HepG2 (cell line): ENCODE data around the gene SUPT6H. TPM values are rescaled to one million over a fixed set of nuclear protein-coding genes. Genes with fewer than 3 reads are reported as not detected.
A peak's percentile ranks its signal among the peaks of the same experiment; 100 is the strongest.

Experiments
- AKAP8 ChIP-seq: sonication (generic); formaldehyde crosslinking; IDR thresholded peaks from 2 replicates; pipeline ENCODE4 v1.5.1; 2020; ENCODE audit warnings: mild to moderate bottlenecking, missing genetic modification reagents
- CENPT ChIP-seq: sonication (generic); formaldehyde crosslinking; IDR thresholded peaks from 2 replicates; pipeline ENCODE4 v1.8.0; 2022; ENCODE audit warnings: low read depth, mild to moderate bottlenecking, moderate library complexity, missing genetic modification reagents
- FOXP1 ChIP-seq, 2 experiments: fragments of 450-650 bp in 1 of 2; IDR thresholded peaks; 2 replicates each; pipeline ENCODE4 v1.6.1; 2017 to 2018; ENCODE audit warnings: antibody characterized with exemption in 1 of 2
- KAT8 ChIP-seq: IDR thresholded peaks from 2 replicates; pipeline ENCODE4 v1.6.1; 2016; ENCODE audit warnings: missing genetic modification reagents, missing compliant biosample characterization
- KDM4B ChIP-seq: sonication (generic); formaldehyde crosslinking; IDR thresholded peaks from 2 replicates; pipeline ENCODE4 v1.4.0; 2020; ENCODE audit warnings: missing genetic modification reagents
- KDM5B ChIP-seq: sonication (generic); formaldehyde crosslinking; IDR thresholded peaks from 2 replicates; pipeline ENCODE4 v1.4.0; 2020; ENCODE audit warnings: missing genetic modification reagents, mild to moderate bottlenecking, borderline replicate concordance
- MZF1 ChIP-seq: sonication (generic); formaldehyde crosslinking; IDR thresholded peaks from 2 replicates; pipeline ENCODE4 v1.8.1; 2023; ENCODE audit warnings: mild to moderate bottlenecking, missing genetic modification reagents, borderline replicate concordance
- NR0B2 ChIP-seq: sonication (generic); formaldehyde crosslinking; IDR thresholded peaks from 2 replicates; pipeline ENCODE4 v1.4.0; 2020; ENCODE audit warnings: mild to moderate bottlenecking, missing genetic modification reagents
- PHF5A ChIP-seq: IDR thresholded peaks from one replicate; pipeline ENCODE4 v1.6.1; 2018; ENCODE audit warnings: low read depth, missing genetic modification reagents; ENCODE audit not compliant: unreplicated experiment
- REST ChIP-seq, 2 experiments: IDR thresholded peaks; 2 replicates each; pipeline ENCODE4 v1.6.1; 2011 to 2012; ENCODE audit warnings: low read length in 2 of 2, borderline replicate concordance in 1 of 2, low read depth in 1 of 2, mild to moderate bottlenecking in 1 of 2, moderate library complexity in 1 of 2
- SALL1 ChIP-seq: sonication (generic); formaldehyde crosslinking; IDR thresholded peaks from 2 replicates; pipeline ENCODE4 v1.8.0; 2022; ENCODE audit warnings: mild to moderate bottlenecking, missing genetic modification reagents
- TCF7L2 ChIP-seq: IDR thresholded peaks from 2 replicates; pipeline ENCODE4 v1.6.1; 2011; ENCODE audit warnings: mild to moderate bottlenecking, low read depth, low read length, moderate library complexity
- ZNF230 ChIP-seq: sonication (generic); formaldehyde crosslinking; IDR thresholded peaks from 2 replicates; pipeline ENCODE4 v1.4.0; 2020; ENCODE audit warnings: mild to moderate bottlenecking, missing genetic modification reagents
- ZNF274 ChIP-seq: sonication (generic); formaldehyde crosslinking; IDR thresholded peaks from 2 replicates; pipeline ENCODE4 v1.5.1; 2020; ENCODE audit warnings: mild to moderate bottlenecking, missing genetic modification reagents
- ZNF430 ChIP-seq: sonication (generic); formaldehyde crosslinking; IDR thresholded peaks from 2 replicates; pipeline ENCODE4 v1.9.0; 2021; ENCODE audit warnings: mild to moderate bottlenecking, missing genetic modification reagents
- ZNF484 ChIP-seq: sonication (generic); formaldehyde crosslinking; IDR thresholded peaks from 2 replicates; pipeline ENCODE4 v1.5.1; 2020; ENCODE audit warnings: mild to moderate bottlenecking, low read depth, missing genetic modification reagents, borderline replicate concordance
- ZNF552 ChIP-seq: sonication (generic); formaldehyde crosslinking; IDR thresholded peaks from 2 replicates; pipeline ENCODE4 v1.9.0; 2022; ENCODE audit warnings: missing genetic modification reagents, mild to moderate bottlenecking, borderline replicate concordance
- ZNF747 ChIP-seq: sonication (generic); formaldehyde crosslinking; IDR thresholded peaks from 2 replicates; pipeline ENCODE4 v1.8.1; 2023; ENCODE audit warnings: missing genetic modification reagents, mild to moderate bottlenecking, borderline replicate concordance
- ZSCAN21 ChIP-seq: sonication (generic); formaldehyde crosslinking; IDR thresholded peaks from 2 replicates; pipeline ENCODE4 v1.8.0; 2022; ENCODE audit warnings: mild to moderate bottlenecking, missing genetic modification reagents, moderate library complexity, borderline replicate concordance
- polyA plus RNA-seq, 8 experiments: library from polyadenylated mRNA; depleted of rRNA in 3 of 8; stranded (reverse) in 7 of 8; unstranded in 1 of 8; fragments of >200 nt; fragmentation: Illumina TruSeq in 4 of 8; extraction: Trizol in 4 of 8; gene quantifications; 2 replicates each; pipeline versions ENCODE4 v1.2.1 to v1.2.3, GENCODE V29; 2011 to 2016; ENCODE audit warnings: low read depth in 4 of 8, missing spikeins in 1 of 8, mixed read lengths in 1 of 8; ENCODE audit not compliant: insufficient read depth in 1 of 8
- total RNA-seq, 5 experiments: library from RNA; depleted of rRNA; stranded (reverse); fragments of >200 nt; fragmentation: Illumina TruSeq; extraction: Trizol; gene quantifications; 2 replicates each; pipeline ENCODE4 v1.2.3, GENCODE V29; 2016; ENCODE audit warnings: low read depth in 1 of 5
- TF ChIP-seq, protein P1 (sequence below): sonication (generic); formaldehyde crosslinking; IDR thresholded peaks from 2 replicates; pipeline ENCODE4 v1.4.0; 2020; ENCODE audit warnings: missing genetic modification reagents

The SUPT6H gene
- total and polyA plus RNA-seq, 2 of the 13 experiments (the other 11 are each of a cell fraction or from before 2014, with no cell fraction given) = 32.7 to 39.9 TPM

DNA sequence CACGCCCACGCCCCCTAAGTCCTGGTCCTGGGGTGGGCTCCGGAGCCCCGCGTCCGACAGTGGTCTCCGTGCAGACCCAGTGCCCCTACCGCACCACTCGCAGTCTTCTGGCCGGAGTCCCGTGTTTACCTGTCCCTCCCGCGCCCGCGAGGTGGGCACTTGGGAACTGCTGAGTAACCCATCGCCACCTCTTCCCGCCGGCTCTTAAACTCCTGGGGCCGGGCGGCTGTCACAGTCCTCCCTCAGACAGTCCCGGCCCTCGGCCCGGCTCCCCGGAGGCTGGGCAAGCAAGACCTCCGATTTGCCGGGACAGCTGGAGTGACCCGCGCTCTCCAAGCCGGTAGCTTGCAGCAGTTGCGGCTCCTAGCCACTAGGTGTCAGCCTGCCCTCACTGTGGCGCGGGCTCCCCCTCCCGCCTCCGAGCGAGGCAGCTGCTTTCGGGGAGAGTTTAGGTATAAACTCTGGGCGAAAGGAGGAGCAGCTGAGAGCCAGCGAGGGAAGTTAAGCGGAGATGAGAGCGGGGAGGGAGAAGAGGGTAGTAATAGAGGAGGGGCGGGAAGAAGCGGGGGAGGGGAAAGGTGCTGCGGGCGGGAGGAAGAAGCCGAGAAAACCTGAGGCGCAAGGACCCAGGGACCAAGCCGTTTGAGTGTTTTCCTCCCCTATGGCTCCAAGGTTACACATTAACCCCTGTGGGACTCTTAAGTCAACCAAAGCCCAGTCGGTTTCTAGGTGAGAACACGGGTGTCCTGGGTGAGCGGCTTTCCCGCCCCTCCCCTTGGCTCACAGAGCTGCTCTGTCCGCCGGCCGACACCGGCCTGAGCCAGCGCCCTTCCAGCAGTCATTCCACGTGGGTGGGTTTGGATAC is 64.9 kb downstream of the SUPT6H start (continued):
- TF ChIP-seq ZNF230 (CRISPR knock-in tag) (0 out of 2 replicates have a peak, but pooled peaks have one; percentile 73), FOXP1 (IDR thresholded peaks at IDR 0.05) (no peak), FOXP1 (CRISPR knock-in tag; IDR thresholded peaks at IDR 0.05) (no peak), PHF5A (CRISPR knock-in tag) (no peak), KDM4B (CRISPR knock-in tag) (0 out of 2 replicates have a peak, but pooled peaks have one; percentile 23), ZNF747 (CRISPR knock-in tag) (no peak), MZF1 (CRISPR knock-in tag) (0 out of 2 replicates have a peak, but pooled peaks have one; percentile 19), NR0B2 (peak; percentile 48; the same call in 1 of the 2 replicates), ZNF484 (CRISPR knock-in tag) (no peak), KAT8 (CRISPR knock-in tag) (peak; percentile 54), TCF7L2 (no peak), ZNF430 (CRISPR knock-in tag) (peak; percentile 34; the same call in 1 of the 2 replicates), SALL1 (CRISPR knock-in tag) (peak; percentile 72), ZNF274 (CRISPR knock-in tag) (no peak), REST (IDR thresholded peaks at IDR 0.05; ENCODE audit: borderline replicate concordance in 1 of 2, low read depth in 1 of 2, low read length in 2 of 2) (0 out of 4 replicates have a peak, but pooled peaks of 1 of the 2 experiments have one; percentile 28), CENPT (CRISPR knock-in tag) (no peak), ZNF552 (CRISPR knock-in tag) (no peak; the same call in 1 of the 2 replicates), KDM5B (CRISPR knock-in tag) (no peak), AKAP8 (CRISPR knock-in tag) (0 out of 2 replicates have a peak, but pooled peaks have one; percentile 60), ZSCAN21 (CRISPR knock-in tag) (no peak; the same call in 1 of the 2 replicates)
- TF ChIP-seq, protein P1, sequence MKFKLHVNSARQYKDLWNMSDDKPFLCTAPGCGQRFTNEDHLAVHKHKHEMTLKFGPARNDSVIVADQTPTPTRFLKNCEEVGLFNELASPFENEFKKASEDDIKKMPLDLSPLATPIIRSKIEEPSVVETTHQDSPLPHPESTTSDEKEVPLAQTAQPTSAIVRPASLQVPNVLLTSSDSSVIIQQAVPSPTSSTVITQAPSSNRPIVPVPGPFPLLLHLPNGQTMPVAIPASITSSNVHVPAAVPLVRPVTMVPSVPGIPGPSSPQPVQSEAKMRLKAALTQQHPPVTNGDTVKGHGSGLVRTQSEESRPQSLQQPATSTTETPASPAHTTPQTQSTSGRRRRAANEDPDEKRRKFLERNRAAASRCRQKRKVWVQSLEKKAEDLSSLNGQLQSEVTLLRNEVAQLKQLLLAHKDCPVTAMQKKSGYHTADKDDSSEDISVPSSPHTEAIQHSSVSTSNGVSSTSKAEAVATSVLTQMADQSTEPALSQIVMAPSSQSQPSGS (CRISPR knock-in tag) = peak; percentile 50; the same call in 1 of the 2 replicates
